ENCODE measurements around the gene RPS15.

The RPS15 gene

GRCh38 chr19:1455002-1455335 is 16.8 kb downstream of the RPS15 start:
- peak in 1 of 2 experiments; percentile 43 for DNase-seq

- DNase-seq: peak; percentile 35 to 54
Measured at GRCh38 chr19:1455336-1456120, 17.3 kb downstream of the RPS15 start.

- no peak for DNase-seq
Measured at GRCh38 chr19:1456121-1456900, 18.1 kb downstream of the RPS15 start.

GRCh38 chr19:1457031-1457739 is 19.0 kb downstream of the RPS15 start:
- DNase-seq: no peak

- no peak for DNase-seq
Measured at GRCh38 chr19:1457892-1458291, 19.7 kb downstream of the RPS15 start.

- DNase-seq: no peak
Measured at GRCh38 chr19:1459479-1459878, 21.3 kb downstream of the RPS15 start.

- no peak for DNase-seq
Measured at GRCh38 chr19:1460033-1460995, 22.1 kb downstream of the RPS15 start.

- DNase-seq: no peak
Measured at GRCh38 chr19:1461862-1462261, 23.7 kb downstream of the RPS15 start.

- no peak for DNase-seq
Measured at GRCh38 chr19:1465191-1466016, 27.2 kb downstream of the RPS15 start.

GRCh38 chr19:1466018-1466460 is 27.8 kb downstream of the RPS15 start:
- no peak for DNase-seq

- DNase-seq: no peak
Measured at GRCh38 chr19:1466461-1467214, 28.4 kb downstream of the RPS15 start.

GRCh38 chr19:1467215-1467489 is 29.0 kb downstream of the RPS15 start:
- DNase-seq: no peak

GRCh38 chr19:1467490-1468273 is 29.5 kb downstream of the RPS15 start:
- DNase-seq: no peak

- DNase-seq: no peak
Measured at GRCh38 chr19:1468274-1468820, 30.2 kb downstream of the RPS15 start.

GRCh38 chr19:1468821-1469254 is 30.6 kb downstream of the RPS15 start:
- no peak for DNase-seq

GRCh38 chr19:1469255-1470054 is 31.3 kb downstream of the RPS15 start:
- no peak for DNase-seq

GRCh38 chr19:1470055-1470304 is 31.8 kb downstream of the RPS15 start:
- no peak for DNase-seq

- peak; percentile 71 to 87 for DNase-seq
Measured at GRCh38 chr19:1470305-1471009, 32.3 kb downstream of the RPS15 start.
